Loucy (cell line): ENCODE measurements around the gene PROM2.
"Not testable (repeated sequence)": the region's sequence is repeated elsewhere in the genome, so short reads cannot be mapped to it uniquely, and the experiment has no call there.

ENCODE experiments used
- H2AFZ ChIP-seq: fragments of 200-600 bp; sonication (generic); 2 replicates; pipeline ENCODE4 v1.6.0; 2016; ENCODE audit warnings: antibody characterized with exemption, mild to moderate bottlenecking, low read length, moderate library complexity
- H3F3A ChIP-seq: fragments of 200-600 bp; 2 replicates; pipeline ENCODE4 v1.6.0; 2016; ENCODE audit warnings: antibody characterized with exemption, low read depth, mild to moderate bottlenecking
- H3K27me3 ChIP-seq: fragments of 200-600 bp; sonication (generic); 2 replicates; pipeline ENCODE4 v1.6.1; 2014; ENCODE audit warnings: low read length, mild to moderate bottlenecking; ENCODE audit not compliant: insufficient read depth, poor library complexity, severe bottlenecking
- H3K36me3 ChIP-seq: fragments of 200-600 bp; sonication (generic); 2 replicates; pipeline ENCODE4 v1.6.1; 2016; ENCODE audit warnings: low read length; ENCODE audit not compliant: insufficient read depth
- H3K4me1 ChIP-seq: fragments of 200-600 bp; sonication (generic); 2 replicates; pipeline ENCODE4 v1.5.1; 2014; ENCODE audit warnings: low read length, mild to moderate bottlenecking; ENCODE audit not compliant: insufficient read depth, poor library complexity, severe bottlenecking
- H3K4me2 ChIP-seq: fragments of 200-600 bp; sonication (generic); 2 replicates; pipeline ENCODE4 v1.6.0; 2014; ENCODE audit warnings: antibody characterized with exemption, low read length, low read depth, mild to moderate bottlenecking; ENCODE audit not compliant: poor library complexity, severe bottlenecking
- H3K4me3 ChIP-seq: fragments of 200-600 bp; sonication (generic); 2 replicates; pipeline ENCODE4 v1.5.1; 2014; ENCODE audit warnings: low read length, mild to moderate bottlenecking, mixed read lengths; ENCODE audit not compliant: poor library complexity, severe bottlenecking
- H3K79me2 ChIP-seq: fragments of 200-600 bp; sonication (generic); 2 replicates; pipeline ENCODE4 v1.6.1; 2014; ENCODE audit warnings: low read length; ENCODE audit not compliant: insufficient read depth
- H3K9ac ChIP-seq: fragments of 200-600 bp; sonication (generic); 2 replicates; pipeline ENCODE4 v1.6.0; 2014; ENCODE audit warnings: mild to moderate bottlenecking, low read depth, low read length, moderate library complexity; ENCODE audit not compliant: poor library complexity, severe bottlenecking
- H3K9me2 ChIP-seq: fragments of 200-600 bp; sonication (generic); replicated peaks from 2 replicates; pipeline ENCODE4 v1.6.1; 2016; ENCODE audit warnings: low read depth, low read length, mixed read lengths
- H3K9me3 ChIP-seq: fragments of 200-600 bp; sonication (generic); 2 replicates; pipeline ENCODE4 v1.6.1; 2014; ENCODE audit warnings: mild to moderate bottlenecking, antibody characterized with exemption, low read length, low read depth; ENCODE audit not compliant: insufficient read depth
- H4K20me1 ChIP-seq: fragments of 200-600 bp; sonication (generic); 2 replicates; pipeline ENCODE4 v1.6.0; 2014; ENCODE audit warnings: antibody characterized with exemption, low read length, mild to moderate bottlenecking; ENCODE audit not compliant: insufficient read depth, poor library complexity, severe bottlenecking
- EZH2phosphoT487 ChIP-seq: fragments of 200-600 bp; IDR thresholded peaks from 2 replicates; pipeline ENCODE4 v1.6.1; 2018; ENCODE audit warnings: antibody characterized with exemption, mild to moderate bottlenecking, moderate library complexity, borderline replicate concordance
- TF ChIP-seq, protein P1 (sequence below): fragments of 200-600 bp; sonication (generic); conservative IDR thresholded peaks from 2 replicates; pipeline ENCODE4 v1.5.1; 2014; ENCODE audit warnings: mild to moderate bottlenecking, antibody characterized with exemption, low read length

PROM2 gene

GRCh38 chr2:95238131-95238530 lies 36.1 kb upstream of the PROM2 start:
- no peak overlapping the region for H2AFZ ChIP-seq
- H3K79me2 ChIP-seq, result no peaks in the 10 kb centered on the region
- H3K4me2 ChIP-seq, result no peak overlapping the region
- H3K36me3 ChIP-seq, result no peaks in the 10 kb centered on the region
- H3F3A ChIP-seq, result no peaks in the 10 kb centered on the region
- no peak overlapping the region for H3K9ac ChIP-seq
- H3K27me3 ChIP-seq, result no peaks in the 10 kb centered on the region
- H3K4me1 ChIP-seq, result no peaks in the 10 kb centered on the region
- TF ChIP-seq EZH2phosphoT487, result no peak
- TF ChIP-seq, protein P1, sequence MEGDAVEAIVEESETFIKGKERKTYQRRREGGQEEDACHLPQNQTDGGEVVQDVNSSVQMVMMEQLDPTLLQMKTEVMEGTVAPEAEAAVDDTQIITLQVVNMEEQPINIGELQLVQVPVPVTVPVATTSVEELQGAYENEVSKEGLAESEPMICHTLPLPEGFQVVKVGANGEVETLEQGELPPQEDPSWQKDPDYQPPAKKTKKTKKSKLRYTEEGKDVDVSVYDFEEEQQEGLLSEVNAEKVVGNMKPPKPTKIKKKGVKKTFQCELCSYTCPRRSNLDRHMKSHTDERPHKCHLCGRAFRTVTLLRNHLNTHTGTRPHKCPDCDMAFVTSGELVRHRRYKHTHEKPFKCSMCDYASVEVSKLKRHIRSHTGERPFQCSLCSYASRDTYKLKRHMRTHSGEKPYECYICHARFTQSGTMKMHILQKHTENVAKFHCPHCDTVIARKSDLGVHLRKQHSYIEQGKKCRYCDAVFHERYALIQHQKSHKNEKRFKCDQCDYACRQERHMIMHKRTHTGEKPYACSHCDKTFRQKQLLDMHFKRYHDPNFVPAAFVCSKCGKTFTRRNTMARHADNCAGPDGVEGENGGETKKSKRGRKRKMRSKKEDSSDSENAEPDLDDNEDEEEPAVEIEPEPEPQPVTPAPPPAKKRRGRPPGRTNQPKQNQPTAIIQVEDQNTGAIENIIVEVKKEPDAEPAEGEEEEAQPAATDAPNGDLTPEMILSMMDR, result no peak
- no peaks in the 10 kb centered on the region for H4K20me1 ChIP-seq
- no peak overlapping the region for H3K4me3 ChIP-seq
- H3K9me2 ChIP-seq, result no peaks in the 10 kb centered on the region
- H3K9me3 ChIP-seq, result peaks cover 7% of the 10 kb centered on the region; the same call in 1 of the 2 replicates

DNA sequence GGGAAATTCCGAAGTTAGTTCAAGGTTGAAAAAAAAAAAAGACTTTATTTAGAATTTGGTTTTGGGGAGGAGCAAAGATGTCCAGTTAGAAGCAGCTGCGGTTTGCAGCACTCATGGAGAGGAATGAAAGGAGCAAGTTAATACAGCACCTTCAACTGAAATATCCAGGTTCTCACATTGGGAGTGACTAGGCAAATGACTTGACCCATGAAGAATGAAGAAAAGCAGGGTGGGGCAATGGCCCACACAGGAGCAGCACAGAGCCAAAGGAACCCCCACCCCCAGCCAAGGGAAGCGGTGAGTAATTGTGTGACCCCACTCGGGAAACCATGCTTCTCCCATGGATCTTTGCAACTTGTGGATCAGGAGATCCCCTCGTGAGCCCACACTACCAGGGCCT lies 34.2 kb upstream of the PROM2 start:
- H4K20me1 ChIP-seq, result no peaks in the 10 kb centered on the region
- H3K9ac ChIP-seq, result no peak overlapping the region
- no peaks in the 10 kb centered on the region for H3F3A ChIP-seq
- no peak overlapping the region for H2AFZ ChIP-seq
- TF ChIP-seq, protein P1, result no peak
- no peak for TF ChIP-seq EZH2phosphoT487
- H3K4me2 ChIP-seq, result no peak overlapping the region
- no peak overlapping the region for H3K4me3 ChIP-seq
- no peaks in the 10 kb centered on the region for H3K4me1 ChIP-seq
- no peaks in the 10 kb centered on the region for H3K36me3 ChIP-seq
- no peaks in the 10 kb centered on the region for H3K27me3 ChIP-seq
- H3K9me3 ChIP-seq, result peaks cover 7% of the 10 kb centered on the region; the same call in 1 of the 2 replicates
- H3K9me2 ChIP-seq, result no peaks in the 10 kb centered on the region
- no peaks in the 10 kb centered on the region for H3K79me2 ChIP-seq

GRCh38 chr2:95240556-95240955 lies 33.7 kb upstream of the PROM2 start:
- H2AFZ ChIP-seq, result no peak overlapping the region
- no peaks in the 10 kb centered on the region for H3K4me1 ChIP-seq
- H3K4me2 ChIP-seq, result no peak overlapping the region
- H3K36me3 ChIP-seq, result no peaks in the 10 kb centered on the region
- no peaks in the 10 kb centered on the region for H3F3A ChIP-seq
- no peak overlapping the region for H3K4me3 ChIP-seq
- H3K79me2 ChIP-seq, result no peaks in the 10 kb centered on the region
- H3K9me3 ChIP-seq, result peaks cover 7% of the 10 kb centered on the region; the same call in 1 of the 2 replicates
- no peaks in the 10 kb centered on the region for H3K27me3 ChIP-seq
- no peak for TF ChIP-seq EZH2phosphoT487
- TF ChIP-seq, protein P1, result no peak
- H4K20me1 ChIP-seq, result no peaks in the 10 kb centered on the region
- no peaks in the 10 kb centered on the region for H3K9me2 ChIP-seq
- no peak overlapping the region for H3K9ac ChIP-seq

GRCh38 chr2:95242084-95242483 lies 32.2 kb upstream of the PROM2 start:
- H4K20me1 ChIP-seq, H3K4me3 ChIP-seq, H3K9me3 ChIP-seq, H2AFZ ChIP-seq, H3K9me2 ChIP-seq, H3K27me3 ChIP-seq, H3K4me2 ChIP-seq, H3K4me1 ChIP-seq, H3F3A ChIP-seq, H3K9ac ChIP-seq, H3K79me2 ChIP-seq, H3K36me3 ChIP-seq: not testable (repeated sequence)
